ENCODE measurements around the gene SLC26A2.

The SLC26A2 gene

GRCh38 chr5:149937610-149938009 is 22.9 kb upstream of the SLC26A2 start:
- H3K4me3 ChIP-seq (ENCODE audit: low read depth, low read length), result no peak overlapping the region
- TF ChIP-seq CTCF (IDR thresholded peaks at IDR 0.05; ENCODE audit: low read depth, low read length, missing control alignments), result no peak
- DNase-seq (ENCODE audit: low read depth), result no peak

- TF ChIP-seq CTCF (IDR thresholded peaks at IDR 0.05; ENCODE audit: low read depth, low read length, missing control alignments), result no peak
- H3K4me3 ChIP-seq (ENCODE audit: low read depth, low read length), result no peak overlapping the region
- DNase-seq (ENCODE audit: low read depth), result no peak
Observed at GRCh38 chr5:149938279-149938678, 22.3 kb upstream of the SLC26A2 start.

GRCh38 chr5:149938791-149939358 is 21.7 kb upstream of the SLC26A2 start:
- H3K4me3 ChIP-seq (ENCODE audit: low read depth, low read length), result no peak overlapping the region
- no peak for TF ChIP-seq CTCF (IDR thresholded peaks at IDR 0.05; ENCODE audit: low read depth, low read length, missing control alignments)
- no peak for DNase-seq (ENCODE audit: low read depth)

GRCh38 chr5:149939546-149939945 is 21.0 kb upstream of the SLC26A2 start:
- no peak overlapping the region for H3K4me3 ChIP-seq (ENCODE audit: low read depth, low read length)
- TF ChIP-seq CTCF (IDR thresholded peaks at IDR 0.05; ENCODE audit: low read depth, low read length, missing control alignments), result no peak
- DNase-seq (ENCODE audit: low read depth), result no peak

GRCh38 chr5:149940077-149940574 is 20.4 kb upstream of the SLC26A2 start:
- TF ChIP-seq CTCF (IDR thresholded peaks at IDR 0.05; ENCODE audit: low read depth, low read length, missing control alignments), result no peak
- no peak overlapping the region for H3K4me3 ChIP-seq (ENCODE audit: low read depth, low read length)
- no peak for DNase-seq (ENCODE audit: low read depth)

- no peak for TF ChIP-seq CTCF (IDR thresholded peaks at IDR 0.05; ENCODE audit: low read depth, low read length, missing control alignments)
- no peak overlapping the region for H3K4me3 ChIP-seq (ENCODE audit: low read depth, low read length)
- no peak for DNase-seq (ENCODE audit: low read depth)
Observed at GRCh38 chr5:149940941-149941644, 19.5 kb upstream of the SLC26A2 start.

GRCh38 chr5:149941795-149942194 is 18.8 kb upstream of the SLC26A2 start:
- H3K4me3 ChIP-seq (ENCODE audit: low read depth, low read length), result no peak overlapping the region
- no peak for DNase-seq (ENCODE audit: low read depth)
- TF ChIP-seq CTCF (IDR thresholded peaks at IDR 0.05; ENCODE audit: low read depth, low read length, missing control alignments), result no peak

All from GM12864 (cell line).